Kasumi-1 (cell line): ENCODE results near the gene WDR37.

ENCODE experiments used
- DNase-seq, 2 experiments: peaks; one replicate each; lab custom pipeline; 2025; lab: John Stamatoyannopoulos, UW

Gene WDR37

DNA sequence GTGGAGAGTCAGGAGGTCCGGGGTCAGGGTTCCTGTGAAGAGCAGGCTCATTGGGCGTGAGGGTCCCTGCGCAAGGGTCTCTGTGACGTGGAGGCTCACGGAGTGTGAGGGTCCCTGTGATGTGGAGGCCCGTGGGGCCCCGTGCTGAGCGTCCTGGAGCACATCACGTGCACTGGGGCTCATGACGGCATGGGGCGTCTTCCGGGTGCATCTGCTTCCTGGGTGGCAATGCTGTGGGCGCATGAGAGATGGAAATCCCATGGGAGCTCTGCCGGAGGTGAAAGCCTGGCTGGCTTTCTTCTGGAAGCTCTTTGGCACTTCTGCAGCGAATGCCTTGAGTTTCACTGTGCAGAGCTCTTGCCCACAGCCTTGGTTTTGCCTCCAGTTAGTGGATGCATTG is 71.4 kb downstream of the WDR37 start:
- no peak for DNase-seq

GRCh38 chr10:1128115-1128514 is 71.9 kb downstream of the WDR37 start:
- no peak for DNase-seq

- DNase-seq = no peak
Observed at GRCh38 chr10:1128649-1129048, 72.5 kb downstream of the WDR37 start.

DNA sequence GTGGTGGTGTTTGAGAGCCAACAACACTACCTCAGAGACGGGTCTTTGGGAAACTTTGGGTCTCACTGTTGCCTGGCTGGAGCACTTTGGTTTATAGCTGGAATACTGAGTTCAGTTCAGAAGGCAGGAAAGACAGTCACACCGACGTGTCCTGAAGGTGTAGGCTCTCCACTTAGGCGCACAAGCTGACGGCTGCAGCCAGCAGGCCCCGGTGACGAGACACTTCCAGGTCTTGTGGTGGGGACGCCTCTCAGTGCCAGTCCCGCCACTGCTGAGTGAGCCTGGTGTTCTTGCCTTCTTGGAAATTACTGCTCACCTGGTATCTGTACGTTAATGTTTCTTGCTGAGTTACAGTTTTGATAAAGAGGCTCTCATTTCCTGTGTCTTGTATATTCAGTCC is 74.0 kb downstream of the WDR37 start:
- no peak for DNase-seq

- DNase-seq = no peak
Observed at GRCh38 chr10:1130995-1131790, 75.0 kb downstream of the WDR37 start.

DNA sequence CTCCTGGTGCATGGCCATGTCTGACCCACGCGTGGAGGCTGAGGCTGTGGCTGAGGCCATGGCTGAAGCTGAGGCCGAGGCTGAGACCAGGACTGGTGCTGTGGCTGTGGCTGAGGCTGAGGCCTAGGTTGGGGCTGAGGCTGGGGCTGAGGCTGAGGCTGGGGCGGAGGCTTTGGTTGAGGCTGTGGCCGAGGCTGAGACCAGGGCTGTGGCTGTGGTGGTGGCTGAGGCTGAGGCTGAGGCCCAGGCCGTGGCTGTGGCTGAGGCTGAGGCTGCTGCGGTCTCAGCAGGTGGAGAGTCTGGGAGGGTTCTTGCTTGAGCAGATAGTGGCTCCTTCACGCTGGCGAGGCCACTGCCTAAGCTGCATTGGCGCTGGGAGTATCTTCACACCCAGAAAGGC is 76.4 kb downstream of the WDR37 start:
- DNase-seq = no peak

GRCh38 chr10:1133495-1134045 is 77.4 kb downstream of the WDR37 start:
- no peak for DNase-seq

DNA sequence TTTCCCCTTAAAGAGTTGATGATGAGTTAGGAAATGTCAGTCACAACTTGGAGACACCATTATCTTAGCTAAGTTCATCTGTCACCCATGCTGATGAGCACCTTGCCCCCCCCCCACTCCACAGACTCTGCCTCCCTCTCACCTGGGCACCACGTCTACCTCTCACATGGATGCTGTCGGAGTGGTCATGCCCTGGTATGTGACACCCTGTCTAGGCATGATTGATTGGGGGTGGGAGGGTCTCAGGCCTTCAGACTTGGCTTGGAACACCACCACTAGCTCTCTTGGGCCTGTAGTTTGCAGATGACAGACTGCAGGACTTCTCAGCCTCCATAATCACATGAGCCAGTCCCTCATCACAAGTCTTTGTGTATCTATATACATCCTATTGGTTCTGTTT is 78.0 kb downstream of the WDR37 start:
- DNase-seq = no peak

DNA sequence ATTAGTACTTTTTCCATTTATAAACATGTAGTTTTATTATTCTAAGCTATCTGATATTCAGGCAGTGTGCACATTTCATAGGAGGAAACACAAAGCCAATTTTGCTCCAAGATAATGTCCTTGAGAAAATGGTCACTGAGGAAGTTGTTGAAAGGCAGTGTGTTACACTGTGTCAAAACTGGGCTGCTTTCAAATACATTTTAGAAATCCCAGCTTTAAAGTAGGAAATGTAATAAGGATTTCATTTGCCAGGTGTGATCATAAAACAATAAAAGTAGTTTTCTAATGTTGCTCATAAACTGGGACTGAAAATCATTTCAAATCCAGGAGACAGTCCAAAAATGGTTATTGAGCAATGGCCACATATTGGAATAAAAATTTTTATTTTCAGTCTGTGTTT is 80.1 kb downstream of the WDR37 start:
- no peak for DNase-seq

DNA sequence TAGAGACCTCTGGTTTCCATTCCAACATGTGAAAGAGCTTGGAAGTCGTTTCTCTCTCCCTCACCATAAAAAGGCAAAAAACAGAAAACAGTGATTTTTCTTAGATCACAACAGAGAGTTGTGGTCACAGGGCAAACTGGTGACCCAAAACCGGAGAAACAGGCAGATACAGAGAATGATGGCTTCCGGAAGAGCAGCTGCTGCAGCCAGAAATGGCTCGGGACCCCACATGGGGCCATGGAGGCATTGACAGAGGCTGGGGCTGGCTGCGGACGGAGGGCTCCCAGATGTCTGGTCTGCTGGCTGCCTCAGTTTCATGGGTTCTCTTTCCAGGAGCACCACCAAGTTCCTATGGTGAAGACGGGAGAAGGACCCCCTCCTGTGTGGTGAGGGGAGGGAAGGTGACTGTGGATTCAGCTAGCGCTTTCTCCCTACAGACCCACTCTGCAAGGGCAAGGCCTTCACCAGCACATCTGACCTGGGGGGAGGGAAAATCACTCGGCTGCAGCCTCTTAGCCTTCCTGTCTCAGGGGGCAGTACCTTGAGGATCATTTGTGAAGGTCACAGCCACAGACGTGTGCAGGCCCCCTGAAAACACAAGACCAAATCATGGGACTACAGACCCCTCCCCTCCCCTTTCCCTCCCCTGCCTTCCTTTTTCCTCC is 81.4 kb downstream of the WDR37 start:
- no peak for DNase-seq

GRCh38 chr10:1138529-1138928 is 82.3 kb downstream of the WDR37 start:
- no peak for DNase-seq

- DNase-seq = no peak
Observed at GRCh38 chr10:1141261-1141660, 85.1 kb downstream of the WDR37 start.

DNA sequence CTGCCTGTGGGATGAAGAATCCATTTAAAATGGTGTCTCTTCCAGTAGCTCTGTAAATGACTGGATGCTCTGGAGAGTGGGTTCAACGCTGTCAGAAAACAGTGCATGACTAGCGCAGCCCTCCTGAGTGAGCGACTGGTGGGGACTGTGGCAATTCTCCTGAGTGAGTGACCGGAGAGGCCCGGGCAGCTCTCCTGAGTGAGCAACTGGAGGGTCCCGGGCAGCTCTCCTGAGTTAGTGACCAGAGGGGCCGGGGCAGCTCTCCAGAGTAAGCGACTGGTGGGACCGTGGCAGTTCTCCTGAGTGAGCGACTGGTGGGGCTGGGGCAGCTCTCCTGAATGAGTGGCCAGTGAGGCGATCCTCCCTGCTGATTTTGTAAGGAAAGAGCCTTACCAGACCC is 85.5 kb downstream of the WDR37 start:
- no peak for DNase-seq

DNA sequence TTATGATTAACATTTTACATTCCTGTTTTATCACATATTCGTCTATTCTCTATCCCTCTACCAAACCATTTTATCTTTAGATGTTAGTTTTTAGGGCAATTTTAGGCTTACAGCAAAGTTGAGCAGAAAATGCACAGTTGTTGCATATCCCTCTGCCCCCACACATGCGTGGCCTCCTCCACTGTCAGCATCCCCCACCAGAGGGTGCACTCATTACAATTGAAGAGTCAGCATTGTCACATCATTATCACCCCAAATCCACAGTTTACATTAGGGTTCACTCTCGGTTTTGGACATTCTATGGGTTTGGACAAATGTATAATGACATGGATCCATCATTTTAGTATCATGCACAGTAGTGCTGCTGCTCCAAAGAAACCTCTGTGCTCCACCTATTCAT is 86.4 kb downstream of the WDR37 start:
- DNase-seq = peak; percentile 18 to 61

GRCh38 chr10:1147810-1148209 is 91.6 kb downstream of the WDR37 start:
- DNase-seq = no peak

GRCh38 chr10:1148855-1149605 is 92.8 kb downstream of the WDR37 start:
- DNase-seq = no peak

DNA sequence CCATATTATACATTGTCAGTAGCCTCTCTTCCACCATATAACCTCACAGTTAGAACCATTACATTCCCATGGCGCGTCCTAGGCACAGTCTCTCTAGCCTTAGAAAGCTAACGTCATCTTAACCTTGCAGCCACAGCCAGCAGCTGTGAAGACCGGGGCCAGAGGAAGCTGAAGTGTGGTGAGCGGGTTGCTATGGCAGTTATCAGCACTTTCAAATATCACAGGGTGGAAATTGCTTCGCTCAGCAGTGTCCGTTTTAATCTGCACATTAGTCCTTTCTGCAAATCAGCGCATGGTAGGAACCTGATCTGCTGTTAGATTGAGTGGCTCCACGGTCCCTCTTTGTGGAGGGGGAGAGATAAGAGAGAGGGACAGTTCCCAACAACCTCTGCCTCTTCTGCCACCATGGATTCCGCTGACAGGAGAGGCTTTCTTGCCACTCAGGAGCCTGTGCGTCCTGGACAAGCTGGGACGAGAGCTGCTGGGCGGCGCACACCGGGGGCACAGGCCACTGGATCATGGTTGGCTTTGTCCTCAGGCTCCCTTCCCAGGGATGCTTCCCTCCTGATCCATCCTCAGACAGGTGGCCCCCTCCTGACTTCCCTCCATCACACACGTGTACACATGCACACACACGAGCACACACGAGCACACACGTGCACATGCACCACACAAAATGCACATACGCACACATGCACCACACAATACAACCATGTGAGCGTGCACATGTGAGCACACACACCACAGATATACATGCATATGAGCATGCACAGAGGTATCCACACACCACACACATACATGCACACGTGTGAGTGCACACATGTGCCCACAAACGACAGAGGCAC is 93.8 kb downstream of the WDR37 start:
- DNase-seq = peak; percentile 65 to 66

- DNase-seq = no peak
Observed at GRCh38 chr10:1150638-1150955, 94.4 kb downstream of the WDR37 start.

- no peak for DNase-seq
Observed at GRCh38 chr10:1151076-1152033, 95.2 kb downstream of the WDR37 start.

DNA sequence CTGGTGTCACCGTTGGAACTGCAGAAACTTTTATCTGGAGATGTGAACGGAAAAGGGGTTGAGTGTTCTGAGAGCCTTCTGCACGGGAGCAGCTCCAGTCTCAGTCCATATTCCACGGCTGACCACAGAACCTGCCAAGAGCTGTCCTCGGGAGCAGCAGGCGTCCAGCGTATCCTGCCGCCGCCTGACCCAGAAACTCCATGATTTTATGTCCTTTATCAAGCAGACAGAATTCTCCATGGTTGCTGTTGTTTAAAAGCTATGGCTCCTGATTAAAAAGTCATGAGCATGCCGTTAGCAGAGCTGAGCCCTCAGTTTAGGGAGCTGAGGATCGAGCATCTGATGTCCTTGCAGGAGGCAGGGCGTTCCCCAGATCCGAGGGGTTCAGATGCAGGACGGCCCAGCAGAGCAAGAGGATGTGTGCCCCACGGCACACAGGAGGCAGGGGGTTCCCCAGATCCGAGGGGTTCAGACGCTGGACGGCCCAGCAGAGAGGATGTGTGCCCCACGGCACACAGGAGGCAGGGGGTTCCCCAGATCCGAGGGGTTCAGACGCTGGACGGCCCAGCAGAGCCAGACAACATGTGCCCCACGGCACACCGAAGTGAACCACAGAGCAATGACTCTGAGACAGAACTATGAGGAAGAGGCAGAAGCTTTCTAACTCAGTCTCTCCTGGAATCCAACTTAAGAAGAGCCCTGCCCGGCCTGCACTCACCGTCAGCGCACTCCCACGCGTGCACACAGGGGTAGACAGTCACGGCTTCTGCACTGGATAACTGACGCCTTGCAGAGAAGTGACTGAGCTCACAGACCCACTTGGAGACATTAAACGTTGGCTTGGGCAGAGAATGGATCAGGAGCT is 96.4 kb downstream of the WDR37 start:
- no peak for DNase-seq
